CD14-positive monocyte (primary cell): ENCODE measurements around the gene EPM2A. TPM values are rescaled to one million over a fixed set of nuclear protein-coding genes. Genes with fewer than 3 reads are reported as not detected.

ENCODE experiments used
- DNase-seq, 3 donors: peaks; one replicate each; pipeline ENCODE4 v3.0.0-alpha.2; 2011 to 2022
- H2AFZ ChIP-seq: 2 replicates; pipeline ENCODE4 v1.6.0; 2012; ENCODE audit warnings: mild to moderate bottlenecking, low read depth, low read length, inconsistent platforms; ENCODE audit not compliant: insufficient read depth, poor library complexity, severe bottlenecking
- H3K27ac ChIP-seq, 2 donors: 1 replicate in 1 of 2; 2 replicates in 1 of 2; pipeline ENCODE4 v1.5.1; 2012 to 2013; ENCODE audit warnings: low read length in 2 of 2, control low read depth in 1 of 2, inconsistent platforms in 1 of 2, low read depth in 1 of 2, mild to moderate bottlenecking in 1 of 2
- H3K27me3 ChIP-seq, 2 donors: one replicate each; pipeline versions ENCODE4 v1.6.0 to v1.6.1; 2011 to 2013; ENCODE audit warnings: low read length in 2 of 2; ENCODE audit not compliant: control insufficient read depth in 2 of 2, insufficient read depth in 2 of 2
- H3K36me3 ChIP-seq, 2 donors: replicated peaks in 1 of 2; 1 replicate in 1 of 2; 2 replicates in 1 of 2; pipeline versions ENCODE4 v1.5.1 to v1.6.1; 2012 to 2013; ENCODE audit warnings: low read length in 2 of 2, control low read depth in 1 of 2, inconsistent platforms in 1 of 2, mild to moderate bottlenecking in 1 of 2; ENCODE audit not compliant: insufficient read depth in 2 of 2, control insufficient read depth in 1 of 2
- H3K4me1 ChIP-seq, 2 donors: 1 replicate in 1 of 2; 2 replicates in 1 of 2; pipeline versions ENCODE4 v1.5.1 to v1.6.1; 2012 to 2013; ENCODE audit warnings: low read length in 2 of 2, control low read depth in 1 of 2, inconsistent platforms in 1 of 2, mild to moderate bottlenecking in 1 of 2, moderate library complexity in 1 of 2; ENCODE audit not compliant: insufficient read depth in 2 of 2, control insufficient read depth in 1 of 2
- H3K4me2 ChIP-seq: replicated peaks from 2 replicates; pipeline ENCODE3; 2012; ENCODE audit warnings: low read length, moderate library complexity, mild to moderate bottlenecking; ENCODE audit not compliant: poor library complexity, severe bottlenecking; ENCODE audit errors: extremely low read depth
- H3K4me3 ChIP-seq, 3 experiments: fragments of 200-600 bp in 1 of 3; sonication (generic) in 1 of 3; replicated peaks in 1 of 3; 1 replicate in 2 of 3; 2 replicates in 1 of 3; pipeline ENCODE4 v1.5.1; 2011 to 2013; ENCODE audit warnings: low read length in 3 of 3, mild to moderate bottlenecking in 3 of 3, control low read depth in 2 of 3, low read depth in 2 of 3, inconsistent platforms in 1 of 3, moderate library complexity in 1 of 3
- H3K79me2 ChIP-seq: 2 replicates; pipeline ENCODE4 v1.6.0; 2012; ENCODE audit warnings: mild to moderate bottlenecking, control low read depth, inconsistent platforms, low read length, moderate library complexity; ENCODE audit not compliant: insufficient read depth
- H3K9ac ChIP-seq: 2 replicates; pipeline ENCODE4 v1.6.0; 2017; ENCODE audit warnings: low read length, mild to moderate bottlenecking; ENCODE audit not compliant: insufficient read depth, poor library complexity, severe bottlenecking
- H3K9me3 ChIP-seq, 2 donors: replicated peaks in 1 of 2; 1 replicate in 1 of 2; 2 replicates in 1 of 2; pipeline versions ENCODE4 v1.5.1 to v1.6.1; 2012 to 2013; ENCODE audit warnings: low read length in 2 of 2, control low read depth in 1 of 2; ENCODE audit not compliant: control insufficient read depth in 1 of 2, insufficient read depth in 1 of 2
- H4K20me1 ChIP-seq: 2 replicates; pipeline ENCODE4 v1.6.0; 2012; ENCODE audit warnings: mild to moderate bottlenecking, low read length, control low read depth, moderate library complexity; ENCODE audit not compliant: insufficient read depth
- H3K27ac Mint-ChIP-seq, 7 donors: one replicate each; pipeline ENCODE4 v1.8.0; 2020; ENCODE audit warnings: mild to moderate bottlenecking in 7 of 7, mixed read lengths in 7 of 7, moderate library complexity in 6 of 7, inconsistent platforms in 2 of 7
- H3K27me3 Mint-ChIP-seq, 3 donors: one replicate each; pipeline ENCODE4 v1.8.0; 2021 to 2022; ENCODE audit warnings: low read depth in 3 of 3, mild to moderate bottlenecking in 3 of 3, mixed read lengths in 3 of 3, moderate library complexity in 3 of 3, inconsistent platforms in 1 of 3
- H3K36me3 Mint-ChIP-seq, 2 donors: one replicate each; pipeline ENCODE4 v1.8.0; 2020; ENCODE audit warnings: mixed read lengths in 2 of 2, inconsistent platforms in 1 of 2, mild to moderate bottlenecking in 1 of 2
- H3K4me1 Mint-ChIP-seq: one replicate; pipeline ENCODE4 v1.8.0; 2020; ENCODE audit warnings: mild to moderate bottlenecking, mixed read lengths
- H3K4me3 Mint-ChIP-seq, 2 donors: one replicate each; pipeline ENCODE4 v1.8.0; 2020; ENCODE audit warnings: mild to moderate bottlenecking in 2 of 2, mixed read lengths in 2 of 2, moderate library complexity in 1 of 2
- H3K9me3 Mint-ChIP-seq, 7 donors: one replicate each; pipeline ENCODE4 v1.8.0; 2020 to 2022; ENCODE audit warnings: mixed read lengths in 7 of 7, mild to moderate bottlenecking in 6 of 7, moderate library complexity in 6 of 7, inconsistent platforms in 2 of 7
- WGBS: methylation state at CpG from one replicate; pipeline ENCODE4 v1.1.5; 2013; ENCODE audit warnings: missing lambda C conversion rate; ENCODE audit not compliant: insufficient coverage; 5-methylcytosine and 5-hydroxymethylcytosine counted together
- intact Hi-C, 2 donors: fragments of 100-400 bp; cut with micrococcal nuclease; formaldehyde crosslinking; loops; one replicate each; pipeline versions ENCODE4 v1.15.0 to v1.15.1; 2023
- polyA plus RNA-seq, 3 donors: library from polyadenylated mRNA; depleted of rRNA in 1 of 3; unstranded in 2 of 3; stranded (reverse) in 1 of 3; fragments of 300-500 nt in 2 of 3; fragments of >200 nt in 1 of 3; fragmentation: Illumina TruSeq in 2 of 3; gene quantifications; 1 replicate in 2 of 3; 2 replicates in 1 of 3; pipeline ENCODE4 v1.2.3, GENCODE V29; 2012 to 2021
- TF ChIP-seq, protein P1 (sequence below): fragments of 200-600 bp; IDR thresholded peaks from one replicate; pipeline ENCODE4 v1.8.0; 2022; ENCODE audit warnings: antibody characterized with exemption, mild to moderate bottlenecking

The EPM2A gene
- polyA plus RNA-seq, 3 donors = 2.5 to 4.1 (median 3.2) TPM

DNA sequence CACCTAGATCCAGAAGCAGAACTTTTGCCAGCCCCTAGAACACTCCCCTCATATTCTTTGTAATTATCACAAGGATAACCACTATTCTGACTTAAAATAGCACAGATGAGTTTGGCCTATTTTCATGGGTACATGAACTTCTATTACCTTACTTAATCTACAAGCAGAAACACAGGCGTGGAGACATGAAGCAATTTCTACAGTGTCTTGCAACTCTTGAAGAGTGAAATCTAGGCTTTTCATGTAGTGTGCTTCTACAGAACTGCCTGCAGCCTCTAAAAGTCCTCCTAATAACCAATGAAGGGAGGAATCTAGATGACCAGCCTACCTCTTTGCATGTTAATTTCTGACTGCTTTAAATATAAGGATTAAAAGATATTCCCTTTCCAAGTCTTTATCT is 82.7 kb downstream of the EPM2A start:
- intact Hi-C loops = no loop called here
- H3K4me2 ChIP-seq = no peak overlapping the region
- no peak overlapping the region for H2AFZ ChIP-seq
- DNase-seq = no peak
- Mint-ChIP-seq H3K27me3 (no peaks in the 10 kb centered on the region), H3K9me3 (peaks cover 0 to 8% (median 0%) of the 10 kb centered on the region in 7 donors), H3K4me1 (no peaks in the 10 kb centered on the region), H3K36me3 (no peaks in the 10 kb centered on the region), H3K27ac (no peak overlapping the region), H3K4me3 (no peak overlapping the region)
- H3K9ac ChIP-seq = no peak overlapping the region
- no peaks in the 10 kb centered on the region for H4K20me1 ChIP-seq
- H3K27me3 ChIP-seq = no peaks in the 10 kb centered on the region
- WGBS = no CpG with 5 or more reads among the region's 1 CpG
- no peaks in the 10 kb centered on the region for H3K79me2 ChIP-seq
- no peaks in the 10 kb centered on the region for H3K36me3 ChIP-seq
- no peak overlapping the region for H3K27ac ChIP-seq
- H3K9me3 ChIP-seq = no peaks in the 10 kb centered on the region
- no peaks in the 10 kb centered on the region for H3K4me1 ChIP-seq
- TF ChIP-seq, protein P1, sequence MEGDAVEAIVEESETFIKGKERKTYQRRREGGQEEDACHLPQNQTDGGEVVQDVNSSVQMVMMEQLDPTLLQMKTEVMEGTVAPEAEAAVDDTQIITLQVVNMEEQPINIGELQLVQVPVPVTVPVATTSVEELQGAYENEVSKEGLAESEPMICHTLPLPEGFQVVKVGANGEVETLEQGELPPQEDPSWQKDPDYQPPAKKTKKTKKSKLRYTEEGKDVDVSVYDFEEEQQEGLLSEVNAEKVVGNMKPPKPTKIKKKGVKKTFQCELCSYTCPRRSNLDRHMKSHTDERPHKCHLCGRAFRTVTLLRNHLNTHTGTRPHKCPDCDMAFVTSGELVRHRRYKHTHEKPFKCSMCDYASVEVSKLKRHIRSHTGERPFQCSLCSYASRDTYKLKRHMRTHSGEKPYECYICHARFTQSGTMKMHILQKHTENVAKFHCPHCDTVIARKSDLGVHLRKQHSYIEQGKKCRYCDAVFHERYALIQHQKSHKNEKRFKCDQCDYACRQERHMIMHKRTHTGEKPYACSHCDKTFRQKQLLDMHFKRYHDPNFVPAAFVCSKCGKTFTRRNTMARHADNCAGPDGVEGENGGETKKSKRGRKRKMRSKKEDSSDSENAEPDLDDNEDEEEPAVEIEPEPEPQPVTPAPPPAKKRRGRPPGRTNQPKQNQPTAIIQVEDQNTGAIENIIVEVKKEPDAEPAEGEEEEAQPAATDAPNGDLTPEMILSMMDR = no peak
- no peak overlapping the region for H3K4me3 ChIP-seq

DNA sequence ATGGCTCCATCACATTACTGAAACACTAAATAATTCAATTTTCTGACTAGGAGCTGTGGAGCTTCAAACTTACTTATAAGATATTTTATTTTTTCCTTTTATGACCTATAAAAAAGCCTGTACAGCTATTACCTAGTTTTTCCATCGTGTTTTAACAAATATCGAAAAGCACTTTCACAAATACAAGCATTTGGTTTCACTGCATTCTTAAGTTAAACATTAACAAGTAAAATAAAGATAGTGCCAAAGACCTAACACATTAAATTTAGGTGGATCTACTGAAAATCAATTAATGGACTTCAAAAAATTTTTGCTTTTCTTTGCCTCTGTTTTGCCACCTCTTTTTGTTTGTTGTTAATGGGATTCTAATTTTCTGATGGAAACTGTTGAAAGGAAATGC is 83.3 kb downstream of the EPM2A start:
- no peaks in the 10 kb centered on the region for H3K4me1 ChIP-seq
- H3K9me3 Mint-ChIP-seq = peaks cover 0 to 8% (median 0%) of the 10 kb centered on the region in 7 donors

More for the DNA sequence above, 83.3 kb downstream of the EPM2A start:
- DNase-seq = no peak
- Histone ChIP-seq H3K36me3 (no peaks in the 10 kb centered on the region), H3K27ac (no peak overlapping the region), H4K20me1 (no peaks in the 10 kb centered on the region), H3K4me3 (no peak overlapping the region), H3K9ac (no peak overlapping the region), H3K9me3 (no peaks in the 10 kb centered on the region), H3K27me3 (no peaks in the 10 kb centered on the region), H2AFZ (no peak overlapping the region), H3K4me2 (no peak overlapping the region), H3K79me2 (no peaks in the 10 kb centered on the region)
- Mint-ChIP-seq H3K27me3 (no peaks in the 10 kb centered on the region), H3K27ac (no peak overlapping the region), H3K4me1 (no peaks in the 10 kb centered on the region), H3K36me3 (no peaks in the 10 kb centered on the region), H3K4me3 (no peak overlapping the region)
- TF ChIP-seq, protein P1 = no peak
- no CpG with 5 or more reads among the region's 2 CpGs for WGBS
- intact Hi-C loops = no loop called here
